Adipocyte (in vitro differentiated cells): Measurements from ENCODE around the gene SSTR3.
"Not testable (repeated sequence)": the region's sequence is repeated elsewhere in the genome, so short reads cannot be mapped to it uniquely, and the experiment has no call there.

Experiments
- DNase-seq: peaks from one replicate; pipeline ENCODE4 v3.0.0-alpha.2; 2015; ENCODE audit warnings: low read depth
- H3K27me3 ChIP-seq: replicated peaks from 2 replicates; pipeline ENCODE4 v1.7.0; 2013; ENCODE audit warnings: mild to moderate bottlenecking, low read length, moderate library complexity; ENCODE audit not compliant: control insufficient read depth, insufficient read depth
- H3K36me3 ChIP-seq: 2 replicates; pipeline ENCODE4 v1.7.0; 2013; ENCODE audit warnings: low read length, mild to moderate bottlenecking, moderate library complexity; ENCODE audit not compliant: control insufficient read depth, insufficient read depth, severe bottlenecking
- H3K4me1 ChIP-seq: 2 replicates; pipeline ENCODE4 v1.7.0; 2013; ENCODE audit warnings: mild to moderate bottlenecking, low read length, moderate library complexity; ENCODE audit not compliant: control insufficient read depth, insufficient read depth
- H3K4me3 ChIP-seq: 2 replicates; pipeline ENCODE4 v1.7.0; 2013; ENCODE audit warnings: mild to moderate bottlenecking, low read length, moderate library complexity
- H3K9ac ChIP-seq: 2 replicates; pipeline ENCODE4 v1.7.0; 2013; ENCODE audit warnings: mild to moderate bottlenecking, low read length, moderate library complexity
- H3K9me3 ChIP-seq: 2 replicates; pipeline ENCODE4 v1.7.0; 2013; ENCODE audit warnings: mild to moderate bottlenecking, low read length, moderate library complexity; ENCODE audit not compliant: control insufficient read depth

Gene SSTR3

GRCh38 chr22:37171662-37172061 lies 40.6 kb downstream of the SSTR3 start:
- Histone ChIP-seq H3K36me3 (no peaks in the 10 kb centered on the region), H3K4me3 (no peak overlapping the region), H3K9ac (no peak overlapping the region), H3K4me1 (peaks cover 42% of the 10 kb centered on the region), H3K9me3 (no peaks in the 10 kb centered on the region), H3K27me3 (no peaks in the 10 kb centered on the region)
- no peak for DNase-seq

- H3K27me3 ChIP-seq, H3K36me3 ChIP-seq, H3K9me3 ChIP-seq, DNase-seq, H3K4me3 ChIP-seq: not testable (repeated sequence)
- peaks cover 35% of the 10 kb centered on the region for H3K4me1 ChIP-seq
- peak overlapping the region; percentile 27 for H3K9ac ChIP-seq
These were observed 41.4 kb downstream of the SSTR3 start for GRCh38 chr22:37170689-37171405.

- H3K4me1 ChIP-seq = peaks cover 31% of the 10 kb centered on the region
- H3K9ac ChIP-seq = peak overlapping the region; percentile 27
- H3K36me3 ChIP-seq = no peaks in the 10 kb centered on the region
- H3K9me3 ChIP-seq = no peaks in the 10 kb centered on the region
- H3K27me3 ChIP-seq = no peaks in the 10 kb centered on the region
- H3K4me3 ChIP-seq = no peak overlapping the region
- no peak for DNase-seq
These were observed 42.2 kb downstream of the SSTR3 start for GRCh38 chr22:37169947-37170688.

- Histone ChIP-seq H3K9ac (no peak overlapping the region), H3K36me3 (no peaks in the 10 kb centered on the region), H3K4me3 (no peak overlapping the region), H3K4me1 (peaks cover 29% of the 10 kb centered on the region), H3K27me3 (no peaks in the 10 kb centered on the region), H3K9me3 (no peaks in the 10 kb centered on the region)
- no peak for DNase-seq
These were observed 42.9 kb downstream of the SSTR3 start for GRCh38 chr22:37169406-37169805.

- H3K4me3 ChIP-seq = no peak overlapping the region
- DNase-seq = no peak
- H3K27me3 ChIP-seq = peaks cover 5% of the 10 kb centered on the region
- no peaks in the 10 kb centered on the region for H3K36me3 ChIP-seq
- peaks cover 16% of the 10 kb centered on the region for H3K4me1 ChIP-seq
- no peak overlapping the region for H3K9ac ChIP-seq
- H3K9me3 ChIP-seq = no peaks in the 10 kb centered on the region
These were observed 44.2 kb downstream of the SSTR3 start for GRCh38 chr22:37167981-37168647.

- DNase-seq = no peak
- no peak overlapping the region for H3K4me3 ChIP-seq
- H3K36me3 ChIP-seq = no peaks in the 10 kb centered on the region
- peaks cover 12% of the 10 kb centered on the region for H3K4me1 ChIP-seq
- H3K9ac ChIP-seq = peak overlapping the region; percentile 63
- H3K27me3 ChIP-seq = peaks cover 5% of the 10 kb centered on the region
- no peaks in the 10 kb centered on the region for H3K9me3 ChIP-seq
These were observed 44.9 kb downstream of the SSTR3 start for GRCh38 chr22:37167176-37167980.

- Histone ChIP-seq H3K27me3 (peaks cover 9% of the 10 kb centered on the region), H3K9ac (peak overlapping the region; percentile 63), H3K4me1 (peaks cover 12% of the 10 kb centered on the region), H3K9me3 (no peaks in the 10 kb centered on the region), H3K4me3 (no peak overlapping the region), H3K36me3 (no peaks in the 10 kb centered on the region)
- peak; percentile 90 for DNase-seq
These were observed 45.6 kb downstream of the SSTR3 start for GRCh38 chr22:37166675-37167066.

GRCh38 chr22:37165940-37166674 lies 46.2 kb downstream of the SSTR3 start:
- Histone ChIP-seq H3K4me1 (peaks cover 12% of the 10 kb centered on the region), H3K9ac (no peak overlapping the region), H3K27me3 (peaks cover 15% of the 10 kb centered on the region), H3K36me3 (no peaks in the 10 kb centered on the region), H3K9me3 (no peaks in the 10 kb centered on the region), H3K4me3 (no peak overlapping the region)
- no peak for DNase-seq

GRCh38 chr22:37165066-37165465 lies 47.2 kb downstream of the SSTR3 start:
- Histone ChIP-seq H3K27me3 (peaks cover 21% of the 10 kb centered on the region), H3K4me1 (peaks cover 4% of the 10 kb centered on the region), H3K9ac (no peak overlapping the region), H3K36me3 (no peaks in the 10 kb centered on the region), H3K9me3 (no peaks in the 10 kb centered on the region), H3K4me3 (no peak overlapping the region)
- DNase-seq = no peak

GRCh38 chr22:37164505-37164887 lies 47.8 kb downstream of the SSTR3 start:
- H3K4me1 ChIP-seq = peaks cover 4% of the 10 kb centered on the region
- no peak for DNase-seq
- no peak overlapping the region for H3K4me3 ChIP-seq
- no peak overlapping the region for H3K9ac ChIP-seq
- H3K27me3 ChIP-seq = peaks cover 26% of the 10 kb centered on the region
- H3K9me3 ChIP-seq = no peaks in the 10 kb centered on the region
- H3K36me3 ChIP-seq = no peaks in the 10 kb centered on the region
